ENCODE data around the gene USP47.

Gene USP47

GRCh38 chr11:12007769-12008737, 166.3 kb downstream of the USP47 start, which contains the start of gene DKK3:
DKK3 (minus strand) TSS chr11:12008626; CDS start chr11:12008582, 44 bp downstream.
- no peaks in the 10 kb centered on the region for H3K36me3 ChIP-seq (replicated peaks)
- no peak within 1 kb of the TSS for H3K27ac ChIP-seq
- no peak for DNase-seq
- peak within 1 kb of the TSS; percentile 79 for H3K4me3 ChIP-seq (ENCODE audit: low read depth, low read length)
- in situ Hi-C loops (cut with HindIII; ENCODE audit: low pct_ligation_motif_present, low sequenced_read_pairs), result no loop called here
- TF ChIP-seq, protein P1, sequence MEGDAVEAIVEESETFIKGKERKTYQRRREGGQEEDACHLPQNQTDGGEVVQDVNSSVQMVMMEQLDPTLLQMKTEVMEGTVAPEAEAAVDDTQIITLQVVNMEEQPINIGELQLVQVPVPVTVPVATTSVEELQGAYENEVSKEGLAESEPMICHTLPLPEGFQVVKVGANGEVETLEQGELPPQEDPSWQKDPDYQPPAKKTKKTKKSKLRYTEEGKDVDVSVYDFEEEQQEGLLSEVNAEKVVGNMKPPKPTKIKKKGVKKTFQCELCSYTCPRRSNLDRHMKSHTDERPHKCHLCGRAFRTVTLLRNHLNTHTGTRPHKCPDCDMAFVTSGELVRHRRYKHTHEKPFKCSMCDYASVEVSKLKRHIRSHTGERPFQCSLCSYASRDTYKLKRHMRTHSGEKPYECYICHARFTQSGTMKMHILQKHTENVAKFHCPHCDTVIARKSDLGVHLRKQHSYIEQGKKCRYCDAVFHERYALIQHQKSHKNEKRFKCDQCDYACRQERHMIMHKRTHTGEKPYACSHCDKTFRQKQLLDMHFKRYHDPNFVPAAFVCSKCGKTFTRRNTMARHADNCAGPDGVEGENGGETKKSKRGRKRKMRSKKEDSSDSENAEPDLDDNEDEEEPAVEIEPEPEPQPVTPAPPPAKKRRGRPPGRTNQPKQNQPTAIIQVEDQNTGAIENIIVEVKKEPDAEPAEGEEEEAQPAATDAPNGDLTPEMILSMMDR (IDR thresholded peaks at IDR 0.05; ENCODE audit: low read depth, low read length, missing control alignments), result no peak
- H3K27me3 ChIP-seq (replicated peaks), result no peaks in the 10 kb centered on the region
